GM21717 (cell line): ENCODE results near the gene TMEM205.
A peak's percentile ranks its signal among the peaks of the same experiment; 100 is the strongest.
"Not testable (repeated sequence)": the region's sequence is repeated elsewhere in the genome, so short reads cannot be mapped to it uniquely, and the experiment has no call there.

Experiments used
- ATAC-seq: cut with Tn5 transposase; IDR thresholded peaks from one replicate; pipeline ENCODE4 v1.9.1; 2021; ENCODE audit warnings: mild to moderate bottlenecking, moderate library complexity; ENCODE audit not compliant: unreplicated experiment

TMEM205 gene

DNA sequence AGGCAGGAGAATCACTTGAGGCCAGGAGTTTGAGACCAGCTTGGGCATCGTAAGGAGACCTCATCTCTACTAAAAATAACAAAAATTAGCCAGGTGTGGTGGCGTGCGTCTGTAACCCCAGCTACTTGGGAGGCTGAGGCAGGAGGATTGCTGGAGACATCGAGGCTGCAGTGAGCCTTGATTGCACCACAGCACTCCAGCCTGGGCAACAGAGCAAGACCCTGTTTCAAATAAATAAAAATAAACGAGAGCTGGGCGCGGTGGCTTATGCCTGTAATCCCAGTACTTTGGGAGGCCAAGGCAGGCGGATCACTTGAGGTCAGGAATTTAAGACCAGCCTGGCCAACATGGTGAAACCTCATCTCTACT, 6.0 kb downstream of the TMEM205 start:
- not testable (repeated sequence) for ATAC-seq

DNA sequence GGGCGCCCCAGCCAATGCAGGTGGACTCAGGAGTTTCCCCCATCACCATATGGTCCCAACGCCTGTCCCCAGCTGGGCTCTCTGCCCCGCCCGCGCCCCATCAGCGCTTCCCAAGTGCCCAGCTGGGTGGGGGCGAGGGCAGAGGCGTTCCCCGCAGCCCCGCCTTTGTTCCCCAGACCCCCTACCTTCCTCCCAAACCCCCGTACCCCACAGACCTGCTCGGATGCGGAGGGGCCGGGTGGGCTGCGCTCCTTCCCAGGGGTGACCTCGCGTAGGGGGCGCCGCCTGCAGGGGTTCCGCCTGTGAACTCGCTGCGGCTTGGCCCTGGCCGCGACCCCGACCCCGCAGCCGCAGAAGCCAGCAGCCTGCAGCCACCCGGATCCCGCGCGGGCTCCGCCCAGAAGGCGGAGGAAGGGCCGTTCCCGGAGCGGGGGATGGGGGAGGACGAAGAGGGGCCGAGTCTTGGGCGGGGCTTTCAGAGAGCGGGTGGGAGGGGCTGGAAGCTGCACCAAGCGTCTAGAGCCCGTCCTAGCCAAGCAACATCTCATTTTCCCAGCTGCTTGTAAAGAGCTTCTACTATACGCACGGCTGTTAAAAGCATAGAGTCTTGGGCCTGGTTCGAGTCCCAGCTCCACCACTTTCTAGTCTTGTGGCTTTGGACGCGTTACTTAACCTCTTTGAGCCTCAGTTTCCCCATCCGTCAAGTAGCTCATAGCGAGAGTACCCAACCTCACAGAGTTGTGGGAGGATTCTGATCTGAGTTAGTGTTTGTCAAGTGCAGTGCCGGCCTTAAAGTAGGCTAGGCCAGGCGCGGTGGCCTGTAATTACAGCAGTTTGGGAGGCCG, 6.6 kb downstream of the TMEM205 start, which contains the start of gene RAB3D:
Gene RAB3D (minus strand): TSS at position 404 of the 845 bp plus-strand sequence. CDS start 2,258 bp downstream, outside the sequence.
- ATAC-seq: peak; percentile 48

DNA sequence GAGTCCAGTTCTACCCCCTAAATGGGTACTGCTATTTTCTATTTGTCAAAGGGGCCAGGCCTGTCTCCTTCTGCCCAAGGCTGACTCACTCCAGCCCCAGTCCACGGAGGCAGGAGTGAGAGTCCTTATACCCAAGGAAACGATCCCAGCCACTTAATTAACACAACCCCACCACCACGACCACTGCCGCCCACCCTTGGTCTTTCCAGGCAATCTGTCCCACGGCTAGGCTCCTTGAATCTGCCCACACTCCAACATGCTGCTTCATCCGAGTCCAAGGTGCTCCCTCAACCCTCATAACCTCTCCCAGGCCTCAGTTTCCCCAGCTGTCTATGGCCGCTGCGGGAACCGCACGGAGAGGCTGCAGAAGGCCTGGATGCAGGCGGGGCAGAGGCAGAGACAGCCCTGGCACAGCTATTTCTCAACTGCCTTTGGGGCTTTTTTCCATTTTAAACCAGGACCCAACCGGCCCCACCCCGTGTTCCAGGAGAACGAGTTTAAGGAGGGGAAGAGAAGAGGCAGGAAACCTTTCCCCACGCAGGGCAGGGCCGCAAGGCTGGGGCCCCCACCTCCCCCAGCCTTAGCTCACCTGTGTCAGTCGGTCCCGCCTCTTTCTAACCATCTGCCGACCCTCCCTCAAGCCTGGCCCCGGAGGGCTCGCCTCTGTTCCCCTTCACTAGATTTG, 7.4 kb downstream of the TMEM205 start:
- peak; percentile 14 for ATAC-seq

DNA sequence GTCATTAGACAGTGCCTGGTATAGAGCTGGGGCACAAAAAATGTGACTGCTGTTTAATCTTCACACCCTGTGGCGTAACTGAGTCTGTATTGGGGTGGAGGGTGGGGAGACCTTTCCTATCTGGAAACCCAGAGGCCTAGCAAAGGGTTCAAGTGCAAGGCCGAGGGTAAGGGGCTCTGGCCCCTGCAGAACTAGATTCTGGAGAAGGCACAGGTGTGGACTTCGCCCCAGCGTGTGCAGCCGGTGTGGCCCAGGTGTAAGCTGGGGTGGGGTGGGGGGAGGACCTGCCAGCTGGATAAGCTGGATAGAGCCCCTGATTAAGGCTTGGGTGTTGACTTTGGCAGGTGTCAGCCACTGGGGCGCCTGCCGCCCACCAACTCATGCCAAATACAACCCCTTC, 7.9 kb downstream of the TMEM205 start:
- no peak for ATAC-seq

DNA sequence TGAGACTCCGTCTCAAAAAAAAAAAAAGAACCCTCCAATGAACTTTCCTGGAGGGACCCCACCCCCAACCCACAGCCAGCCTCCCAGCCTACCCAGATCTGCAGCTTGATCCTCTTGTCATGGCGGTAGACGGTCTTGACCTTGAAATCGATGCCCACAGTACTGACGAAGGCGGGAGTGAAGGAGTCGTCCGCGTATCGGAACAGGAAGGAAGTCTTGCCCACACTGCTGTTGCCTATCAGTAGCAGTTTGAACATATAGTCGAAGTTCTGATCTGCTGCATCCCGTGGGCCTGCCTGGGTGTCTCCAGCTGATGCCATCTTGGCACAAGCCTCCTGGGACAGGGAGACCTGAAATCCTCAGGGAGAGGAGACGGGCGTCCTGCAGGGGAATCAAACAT, 9.0 kb downstream of the TMEM205 start:
- ATAC-seq: no peak

DNA sequence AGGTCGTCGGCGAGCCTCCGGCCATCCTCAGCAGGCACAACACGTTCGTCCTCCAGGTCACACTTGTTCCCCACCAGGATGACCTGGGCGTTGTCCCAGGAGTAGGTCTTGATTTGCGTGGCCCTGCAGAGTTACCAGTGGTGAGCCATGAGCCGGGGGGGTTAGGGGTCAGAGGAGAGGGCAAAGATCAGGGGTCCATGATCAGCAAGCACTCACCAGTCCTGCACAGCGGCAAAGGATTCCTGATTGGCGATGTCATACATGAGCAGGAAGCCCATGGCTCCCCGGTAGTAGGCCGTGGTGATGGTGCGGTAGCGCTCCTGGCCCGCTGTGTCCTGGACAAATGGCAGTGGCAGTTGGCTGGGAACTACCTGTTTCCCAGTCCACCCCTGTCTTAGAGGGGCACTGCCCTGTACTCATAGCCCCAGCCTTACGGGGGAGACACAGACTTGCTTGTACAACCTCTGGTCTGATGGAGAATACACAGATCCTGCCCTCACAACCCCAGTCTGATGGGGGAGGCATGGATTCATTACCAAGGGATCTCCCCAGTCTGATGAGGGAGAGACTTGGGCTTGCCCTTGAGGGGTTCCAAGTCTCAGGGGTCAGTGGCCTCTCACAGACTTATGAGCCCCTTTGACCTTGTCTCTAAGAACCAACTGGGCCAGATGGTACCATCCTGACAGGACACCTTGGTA, 10.5 kb downstream of the TMEM205 start:
- ATAC-seq: no peak

DNA sequence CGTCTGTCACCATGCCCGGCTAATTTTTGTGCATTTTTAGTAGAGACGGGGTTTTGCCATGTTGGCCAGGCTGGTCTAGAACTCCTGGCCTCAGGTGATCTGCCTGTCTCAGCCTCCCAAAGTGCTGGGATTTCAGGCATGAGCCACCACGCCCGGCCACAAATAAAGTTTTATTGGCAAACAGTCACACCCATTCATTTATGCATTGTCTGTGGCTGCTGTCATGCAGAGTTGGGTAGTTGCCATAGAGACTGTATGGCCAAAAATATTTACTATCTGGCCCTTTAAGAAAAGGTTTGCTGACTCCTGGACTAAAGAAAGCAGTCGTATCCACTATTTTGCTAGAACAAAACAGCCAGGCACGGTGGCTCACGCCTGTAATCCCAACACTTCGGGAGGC, 12.2 kb downstream of the TMEM205 start:
- ATAC-seq: not testable (repeated sequence)

DNA sequence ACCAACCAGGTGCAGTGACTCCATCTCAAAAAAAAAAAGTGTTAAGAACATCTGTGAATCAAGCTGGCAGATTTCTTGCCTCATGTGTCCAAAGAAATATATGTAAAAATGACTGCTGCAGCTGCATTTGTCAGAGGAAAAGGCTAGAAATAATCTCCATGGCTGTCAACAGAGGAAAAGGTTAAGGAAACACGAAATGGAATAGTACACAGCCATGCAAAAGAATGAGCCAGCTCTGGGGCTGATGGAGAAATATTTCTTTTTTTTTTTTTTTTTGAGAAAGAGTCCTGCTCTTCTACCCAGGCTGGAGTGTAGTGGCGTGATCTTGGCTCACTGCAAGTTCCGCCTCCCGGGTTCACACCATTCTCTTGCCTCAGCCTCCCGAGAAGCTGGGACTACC, 13.2 kb downstream of the TMEM205 start:
- no peak for ATAC-seq

DNA sequence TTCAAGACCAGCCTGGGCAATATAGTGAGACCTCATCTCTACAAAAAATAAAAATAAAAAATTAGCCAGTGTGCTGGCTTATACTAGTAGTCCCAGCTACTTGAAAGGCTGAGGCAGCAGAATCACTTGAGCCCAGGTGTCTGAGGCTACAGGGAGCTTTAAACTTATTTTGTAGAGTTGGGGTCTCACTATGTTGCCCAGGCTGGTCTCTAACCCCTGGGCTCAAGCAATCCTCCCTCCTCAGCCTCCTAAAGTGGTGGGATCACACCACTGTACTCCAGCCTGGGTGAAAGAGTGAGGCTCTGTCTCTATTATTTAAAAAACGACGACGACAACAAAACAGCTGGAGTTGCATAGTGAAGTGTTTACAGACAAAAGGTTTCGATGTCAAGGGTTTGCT, 14.6 kb downstream of the TMEM205 start:
- no peak for ATAC-seq

DNA sequence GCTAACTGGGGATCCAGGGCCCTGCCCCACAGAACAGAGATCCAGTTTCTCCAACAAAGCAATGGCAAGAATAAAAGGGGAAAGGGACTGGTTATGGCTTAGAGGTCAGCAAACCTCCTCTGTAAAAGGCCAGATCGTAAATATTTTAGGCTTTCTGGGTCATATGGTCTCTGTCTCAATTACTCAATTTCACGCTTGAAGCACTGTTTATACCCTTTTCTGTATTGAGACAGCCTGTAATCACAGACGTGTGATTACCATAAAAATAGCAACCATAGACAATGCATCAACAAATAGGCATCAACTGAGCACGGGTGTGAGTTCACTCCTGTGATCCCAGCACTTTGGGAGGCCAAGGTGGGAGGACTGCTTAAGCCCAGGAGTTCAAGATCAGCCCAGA, 15.9 kb downstream of the TMEM205 start:
- ATAC-seq: no peak

DNA sequence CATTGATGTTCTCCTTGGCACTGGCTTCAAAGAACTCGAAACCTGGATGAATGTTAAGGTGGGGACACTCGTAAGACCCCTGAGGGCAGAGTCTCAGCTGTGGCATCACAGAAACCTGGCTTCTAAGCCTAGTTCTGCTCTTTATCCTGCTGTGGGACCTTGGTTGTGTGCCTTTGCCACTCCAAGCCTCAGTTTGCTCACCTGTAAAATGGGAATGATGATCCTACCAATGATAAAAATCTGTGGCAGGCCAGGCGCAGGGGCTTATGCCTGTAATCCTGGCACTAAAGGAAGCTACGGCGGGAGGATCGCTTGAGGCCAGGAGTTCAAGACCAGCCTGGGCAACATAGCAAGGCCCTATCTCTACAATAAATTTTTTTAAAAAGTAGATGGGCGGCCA, 20.5 kb downstream of the TMEM205 start:
- ATAC-seq: no peak

DNA sequence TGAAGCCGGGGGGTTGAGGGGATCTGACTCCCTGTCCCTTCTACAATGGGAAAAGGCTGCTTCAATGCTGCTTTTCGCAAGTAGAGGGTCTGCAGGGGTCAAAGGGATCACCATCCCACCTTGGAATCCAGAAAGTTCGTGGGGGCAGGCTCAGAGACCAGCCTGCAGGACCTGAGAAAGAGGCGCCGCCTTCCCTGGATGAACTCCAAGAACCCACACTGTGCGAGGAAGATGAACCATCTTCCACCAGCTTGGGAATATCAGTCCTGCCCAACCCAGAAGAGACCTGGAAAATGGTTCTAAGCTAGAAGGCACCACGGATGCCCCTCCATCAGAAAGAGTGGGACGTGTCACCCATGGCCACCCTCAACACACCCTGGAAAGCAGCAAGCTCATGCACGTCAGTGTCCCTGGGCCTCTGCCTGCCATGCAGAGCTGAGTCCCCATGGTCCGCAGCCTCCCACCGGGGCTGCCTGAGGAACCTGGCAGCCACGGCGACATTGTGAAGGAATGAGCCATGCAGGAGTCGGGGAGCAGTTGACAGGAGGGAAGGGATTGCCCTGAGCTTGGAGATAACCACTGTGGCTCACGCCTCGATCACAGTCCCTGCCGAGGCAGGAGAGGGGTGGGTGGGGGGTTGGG, 21.2 kb downstream of the TMEM205 start:
- ATAC-seq: no peak

DNA sequence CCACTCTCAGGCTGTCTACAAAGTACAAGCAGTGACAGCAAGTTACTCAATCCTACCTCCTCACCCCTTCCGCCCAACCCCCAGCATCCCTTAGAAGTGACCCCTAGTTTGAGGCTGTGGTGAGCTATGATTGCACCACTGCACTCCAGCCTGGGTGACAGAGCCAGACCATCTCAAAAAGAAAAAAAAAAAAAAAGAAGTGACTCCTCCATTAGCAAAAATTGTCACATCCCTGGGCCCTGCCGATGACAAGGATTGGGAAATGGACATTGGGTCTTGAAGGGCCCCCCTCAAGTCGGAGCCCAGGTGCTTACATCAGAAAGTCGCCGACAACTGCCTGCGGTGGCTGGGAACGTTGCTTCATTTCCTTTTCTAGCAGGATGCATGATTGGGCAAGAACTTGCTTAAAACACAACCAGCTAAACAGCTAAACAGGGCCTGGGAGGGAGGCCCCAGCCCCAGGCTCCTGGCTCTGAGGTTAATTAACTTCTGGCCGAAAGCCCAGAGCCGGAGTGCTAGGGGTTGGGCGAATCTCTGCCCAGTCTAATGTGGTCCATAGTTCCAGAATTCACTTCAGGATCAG, 21.9 kb downstream of the TMEM205 start:
- ATAC-seq: no peak

DNA sequence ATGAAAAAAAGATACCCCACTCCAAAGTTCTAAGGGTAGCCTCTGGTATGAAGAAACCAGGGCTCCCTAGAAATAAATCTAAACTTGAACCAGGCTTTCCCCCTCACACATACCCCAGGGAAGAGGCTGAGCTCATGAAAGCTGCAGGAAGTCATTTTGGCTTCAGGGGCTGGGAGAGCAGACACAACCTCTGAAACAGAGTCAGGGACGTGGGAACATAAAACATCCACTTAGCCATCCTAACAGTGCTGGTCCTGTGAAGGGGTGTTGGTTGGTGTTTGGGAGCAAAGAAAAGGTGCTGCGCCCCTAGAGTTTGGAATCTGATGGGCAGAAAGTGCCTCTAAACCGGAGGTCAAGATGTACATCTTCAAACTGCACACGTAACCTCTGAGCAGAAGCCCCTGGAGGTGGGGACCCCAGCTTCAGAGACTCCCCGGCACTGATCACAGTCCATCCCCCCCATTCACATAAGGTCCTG, 22.4 kb downstream of the TMEM205 start:
- no peak for ATAC-seq

DNA sequence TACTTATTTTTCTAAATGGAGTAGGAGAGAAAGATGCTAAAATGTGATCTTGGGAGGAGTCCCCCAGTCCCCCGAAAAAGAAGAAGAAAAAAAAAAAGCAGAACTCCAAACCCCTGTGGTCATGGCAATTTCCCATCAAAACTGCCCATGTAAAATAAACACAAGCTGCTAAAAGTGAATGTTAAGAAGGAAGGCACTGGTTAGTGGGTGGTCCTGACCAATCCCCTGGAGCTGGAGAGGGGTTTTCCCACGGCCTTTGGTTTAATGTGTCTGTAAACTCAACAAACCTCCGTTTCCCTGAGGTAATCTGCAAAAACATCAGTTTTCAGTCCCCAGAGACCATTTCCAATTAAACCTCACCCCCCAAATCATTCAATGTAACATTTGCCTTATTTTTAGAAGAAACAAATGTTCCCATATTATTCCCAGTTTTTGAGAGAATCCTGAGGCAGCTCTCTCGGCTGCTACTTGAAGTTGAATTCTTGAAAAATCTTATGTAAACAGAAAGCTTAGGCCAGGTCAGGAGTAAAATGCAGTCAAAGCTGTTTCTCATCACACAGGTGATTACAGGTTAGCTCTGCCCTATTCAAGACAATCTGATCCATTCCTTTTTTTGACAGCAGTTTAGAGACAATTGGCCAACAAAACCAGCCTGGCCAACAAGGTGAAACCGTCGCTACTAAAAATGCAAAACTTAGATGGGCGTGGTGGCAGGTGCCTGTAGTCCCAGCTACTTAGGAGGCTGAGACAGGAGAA, 23.6 kb downstream of the TMEM205 start:
- no peak for ATAC-seq

DNA sequence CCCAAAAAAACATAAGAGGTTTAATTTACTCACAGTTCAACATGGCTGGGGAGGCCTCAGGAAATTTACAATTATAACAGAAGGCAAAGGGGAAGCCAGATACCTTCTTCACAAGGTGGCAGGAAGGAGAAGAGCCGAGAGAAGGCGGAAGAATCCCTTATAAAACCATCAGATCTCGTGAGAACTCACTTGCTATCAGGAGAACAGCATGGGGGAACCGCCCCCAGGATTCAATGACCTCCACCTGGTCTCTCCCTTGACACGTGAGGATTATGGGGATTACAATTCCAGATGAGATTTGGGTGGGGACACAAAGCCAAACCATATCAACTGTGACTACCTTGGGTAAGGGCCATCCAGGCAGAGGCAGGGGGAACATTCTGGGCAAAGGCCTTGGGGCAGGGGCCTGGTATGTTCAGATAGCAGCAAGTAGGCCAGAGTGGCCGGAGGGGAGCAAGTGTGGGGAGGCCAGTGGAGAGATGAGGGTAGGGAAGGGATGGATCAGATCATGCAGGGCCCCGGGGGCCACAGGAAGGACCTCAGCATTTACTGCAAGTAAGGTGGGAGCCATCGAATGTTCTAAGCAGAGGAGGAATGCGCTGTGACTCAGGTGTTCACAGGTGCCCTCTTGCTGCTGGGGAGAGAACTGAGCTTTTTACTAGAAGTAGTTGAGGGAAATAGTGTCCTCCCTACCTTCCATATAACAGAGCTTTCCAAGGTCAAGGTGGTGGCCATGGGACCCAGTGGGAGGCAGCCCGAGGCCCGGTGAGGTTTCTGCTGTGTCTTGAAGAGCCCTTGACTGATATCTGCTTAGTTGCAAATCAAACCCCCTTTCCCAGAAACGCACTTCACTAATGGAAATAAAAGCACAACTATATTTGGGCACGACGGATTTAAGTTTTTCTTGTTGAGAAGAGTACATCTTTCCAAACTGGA, 24.6 kb downstream of the TMEM205 start:
- ATAC-seq: no peak

DNA sequence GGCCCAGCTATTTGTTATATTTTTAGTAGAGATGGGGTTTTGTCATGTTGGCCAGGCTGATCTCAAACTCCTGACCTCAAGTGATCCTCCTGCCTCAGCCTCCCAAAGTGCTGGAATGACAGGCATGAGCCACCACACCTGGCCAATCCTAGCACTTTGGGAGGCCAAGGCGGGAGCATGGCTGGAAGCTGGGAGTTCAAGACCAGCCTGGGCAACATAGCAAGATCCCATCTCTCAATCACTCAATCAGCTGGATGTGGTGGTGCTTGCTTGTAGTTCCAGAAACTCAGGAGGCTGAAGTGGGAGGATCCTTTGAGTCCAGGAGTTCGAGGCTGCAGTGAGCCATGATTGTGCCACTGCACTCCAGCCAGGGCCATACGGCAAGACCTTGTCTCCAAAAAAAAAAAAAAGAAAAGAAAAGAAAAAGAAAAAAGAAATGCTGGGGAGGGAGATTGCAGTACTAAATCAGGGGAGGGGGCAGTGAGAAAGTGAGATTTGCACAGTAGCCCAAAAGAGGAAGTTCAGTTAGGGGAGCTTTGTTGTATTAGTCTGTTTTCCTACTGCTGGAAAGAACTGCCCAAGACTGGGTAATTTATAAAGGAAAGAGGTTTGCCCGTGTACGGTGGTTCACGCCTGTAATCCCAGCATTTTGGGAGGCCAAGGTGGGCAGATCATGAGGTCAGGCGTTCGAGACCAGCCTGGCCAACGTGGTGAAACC, 25.6 kb downstream of the TMEM205 start:
- not testable (repeated sequence) for ATAC-seq

DNA sequence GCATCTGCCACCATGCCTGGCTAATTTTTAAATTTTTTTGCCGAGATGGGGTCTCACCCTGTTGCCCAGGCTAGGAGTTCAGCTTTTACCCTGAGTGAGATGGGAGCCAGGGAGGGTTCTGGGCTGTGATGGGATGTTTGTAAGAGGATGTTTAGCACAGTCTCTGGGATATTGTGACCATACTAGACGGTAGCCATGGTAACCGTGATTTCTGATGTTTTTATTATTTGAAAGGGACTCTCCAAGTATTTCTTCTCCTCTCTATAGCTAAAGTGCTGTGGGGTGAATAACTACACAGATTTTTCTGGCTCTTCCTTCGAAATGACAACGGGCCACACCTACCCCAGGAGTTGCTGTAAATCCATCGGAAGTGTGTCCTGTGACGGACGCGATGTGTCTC, 39.7 kb downstream of the TMEM205 start:
- no peak for ATAC-seq
